HG03432 (cell line): ENCODE data around the gene GPAT2.
A peak's percentile ranks its signal among the peaks of the same experiment; 100 is the strongest.
"Not testable (repeated sequence)": the region's sequence is repeated elsewhere in the genome, so short reads cannot be mapped to it uniquely, and the experiment has no call there.

Experiments
- ATAC-seq: cut with Tn5 transposase; IDR thresholded peaks from one replicate; pipeline ENCODE4 v1.9.1; 2021; ENCODE audit warnings: mild to moderate bottlenecking, moderate library complexity; ENCODE audit not compliant: unreplicated experiment

GPAT2 gene

DNA sequence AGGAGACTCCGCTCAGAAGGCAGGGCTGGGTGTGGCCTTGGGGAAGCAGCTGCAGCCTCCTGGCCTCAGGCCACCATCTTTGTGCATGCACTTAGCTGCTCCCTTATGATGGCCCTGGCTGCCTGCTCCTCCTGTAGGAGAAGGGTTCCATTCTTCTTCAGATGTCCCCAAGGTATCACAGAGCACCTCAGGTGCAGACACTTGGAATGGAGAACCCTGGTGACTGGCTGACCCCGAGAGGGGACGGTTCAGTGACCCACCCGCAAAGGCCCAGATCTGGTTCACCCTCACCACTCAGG, 9.6 kb downstream of the GPAT2 start:
- no peak for ATAC-seq

DNA sequence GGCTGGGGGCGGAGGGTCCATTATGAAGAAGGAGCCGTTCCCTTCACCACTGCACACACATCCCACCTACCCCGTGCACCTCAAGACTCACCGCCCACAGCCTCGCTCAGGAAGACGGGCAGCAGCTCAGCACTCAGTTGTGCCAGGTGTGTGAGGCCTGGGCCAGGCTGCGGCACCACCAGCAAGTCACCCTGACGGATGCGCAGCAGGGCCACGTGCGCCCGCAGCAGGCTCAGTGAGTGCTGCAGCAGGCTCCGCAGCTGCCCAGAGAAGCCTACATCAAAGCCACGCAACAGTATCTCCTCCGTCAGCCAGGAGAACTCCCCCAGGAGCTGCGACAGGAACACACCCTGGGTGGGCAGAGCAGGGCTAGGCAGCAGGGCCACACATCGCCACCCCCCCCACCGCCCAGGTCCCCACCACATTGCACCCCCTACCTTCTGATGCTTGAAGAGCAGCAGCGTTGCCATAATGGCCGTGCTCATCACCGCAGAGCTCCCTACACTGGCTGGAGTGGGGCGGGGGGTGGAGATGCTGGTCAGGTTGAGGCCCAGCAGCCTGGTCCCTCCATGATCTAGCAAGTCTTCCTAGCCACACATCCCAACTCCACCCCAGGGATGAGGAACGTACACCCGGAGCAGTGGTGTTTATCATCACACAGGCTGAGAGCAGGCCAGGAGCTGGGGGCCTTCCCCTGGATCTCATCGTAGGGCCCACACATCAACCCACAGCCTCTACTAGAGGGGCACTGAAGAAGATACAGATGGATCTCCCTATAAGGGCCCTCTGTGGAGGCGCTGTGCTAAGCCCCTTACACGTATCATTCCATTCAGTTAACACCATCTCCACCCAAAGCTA, 10.2 kb downstream of the GPAT2 start:
- ATAC-seq, result no peak

DNA sequence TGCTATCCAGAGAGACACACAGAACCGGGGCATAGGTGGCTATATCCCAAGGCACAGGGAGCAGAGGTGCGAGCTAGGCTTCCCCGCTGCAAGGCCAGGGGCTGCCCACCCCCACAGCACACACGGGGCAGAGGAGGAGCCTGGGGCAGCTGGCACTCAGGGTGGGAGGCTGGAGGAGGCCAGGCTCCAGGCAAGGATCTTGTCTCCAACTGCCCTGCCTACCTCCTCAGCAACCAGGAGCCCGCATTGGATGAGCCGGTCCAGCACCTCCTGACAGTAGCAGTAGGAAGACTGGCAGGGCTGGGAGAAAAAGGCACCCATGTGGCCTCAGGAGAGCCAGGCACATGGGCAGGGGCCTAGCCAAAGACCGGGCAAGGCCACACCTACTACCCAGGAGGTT, 11.0 kb downstream of the GPAT2 start:
- ATAC-seq, result not testable (repeated sequence)

DNA sequence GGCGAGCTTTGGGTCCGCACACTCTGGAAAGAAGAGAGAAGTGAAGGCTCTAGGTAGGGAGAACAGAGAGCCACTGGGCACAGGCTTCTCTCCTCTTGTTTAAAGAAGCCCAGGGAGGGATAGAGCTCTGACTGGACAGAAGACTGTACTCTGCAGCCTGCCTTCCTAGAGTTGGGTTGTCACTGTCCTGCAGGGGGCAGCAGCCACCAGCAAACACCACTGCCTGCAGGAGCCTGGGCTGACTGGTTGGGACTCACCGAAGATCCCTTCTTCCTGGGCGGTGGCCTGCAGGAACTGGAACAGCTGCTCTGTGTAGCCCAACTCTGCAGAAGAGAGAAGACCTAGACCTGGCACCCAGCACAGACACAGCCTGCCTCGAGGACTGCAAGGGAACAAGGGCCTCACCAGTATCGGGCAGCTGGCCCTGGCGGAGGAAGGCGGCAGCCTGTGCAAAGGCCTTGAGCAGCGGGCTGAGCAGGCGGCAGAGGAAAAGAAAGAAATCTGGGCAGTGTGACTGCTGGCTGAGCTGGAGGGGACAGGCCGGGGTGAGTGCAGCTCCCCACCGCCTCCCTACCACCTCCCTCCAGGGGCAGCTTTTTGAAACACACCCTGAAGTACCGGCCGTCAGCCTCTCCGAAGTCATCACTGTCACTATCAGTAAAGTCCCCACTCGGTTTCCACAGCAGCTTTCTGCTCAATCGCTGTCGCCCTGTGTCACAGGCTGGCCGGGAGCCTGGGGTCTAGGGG, 11.8 kb downstream of the GPAT2 start:
- ATAC-seq, result peak; percentile 72

DNA sequence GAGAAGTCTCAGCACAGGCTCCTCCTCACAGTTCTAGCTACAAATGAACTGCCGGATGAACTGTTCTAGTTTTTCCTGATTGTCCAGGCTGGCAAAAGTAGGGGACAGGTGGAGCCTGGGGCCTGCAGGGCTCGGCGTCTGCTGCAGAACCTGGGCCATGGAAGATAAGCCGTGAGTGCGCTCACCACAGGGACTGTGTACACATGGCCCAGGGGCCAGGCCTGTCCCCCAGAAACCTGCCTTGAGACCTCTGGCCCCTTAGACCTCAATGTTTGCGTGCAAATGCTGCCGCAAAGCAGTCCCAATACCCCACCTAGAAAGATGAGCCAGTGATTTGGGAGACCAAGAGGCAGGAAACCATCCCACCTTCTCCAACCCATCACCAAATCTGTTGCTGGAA, 12.6 kb downstream of the GPAT2 start:
- not testable (repeated sequence) for ATAC-seq

DNA sequence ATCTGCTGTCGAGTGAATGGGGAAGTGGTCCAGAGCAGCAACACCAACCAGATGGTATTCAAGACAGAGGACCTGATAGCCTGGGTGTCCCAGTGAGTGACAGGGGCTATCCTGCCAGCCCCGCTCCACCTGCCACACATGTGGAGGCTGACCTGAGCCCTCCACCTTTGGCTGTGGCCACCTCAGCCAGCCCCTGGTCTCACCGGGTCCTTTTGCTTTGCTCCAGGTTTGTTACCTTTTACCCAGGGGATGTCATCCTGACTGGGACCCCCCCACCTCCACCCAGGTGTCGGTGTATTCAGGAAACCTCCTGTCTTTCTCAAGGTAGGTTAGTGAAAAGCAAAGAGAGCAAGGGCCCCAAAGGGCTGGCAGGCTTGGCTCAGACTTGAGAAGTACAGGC, 13.6 kb downstream of the GPAT2 start:
- not testable (repeated sequence) for ATAC-seq

DNA sequence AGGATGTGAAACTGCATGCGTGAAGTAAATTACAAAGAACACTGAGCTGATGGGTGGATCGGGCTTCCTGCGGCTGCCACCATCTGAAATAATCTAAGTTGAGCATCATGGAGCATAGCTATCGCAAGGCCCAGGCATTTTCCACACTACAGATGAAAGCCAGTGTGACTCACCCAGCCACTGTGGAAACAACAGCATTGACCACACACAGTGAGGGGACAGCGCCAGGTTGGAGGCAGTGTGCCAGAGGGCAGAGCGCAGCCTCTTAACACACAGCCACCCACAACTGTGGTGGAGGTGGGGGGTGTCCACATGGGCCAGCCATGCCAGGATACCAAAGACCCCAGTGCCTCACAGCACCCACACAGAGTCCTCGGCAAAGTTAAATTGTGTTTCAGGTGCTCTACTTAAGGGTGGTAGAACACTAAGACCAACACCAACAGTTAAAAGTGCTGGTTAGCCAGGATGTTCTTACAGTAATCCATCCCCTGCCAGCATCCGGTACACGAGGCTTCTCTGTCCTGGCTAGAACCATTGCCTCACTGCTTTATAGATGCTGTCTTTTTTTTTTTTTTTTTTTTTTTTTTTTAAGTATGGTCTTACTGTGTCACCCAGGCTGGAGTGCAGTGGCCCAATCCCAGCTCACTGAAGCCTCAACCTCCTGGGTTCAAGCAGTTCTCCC, 14.7 kb downstream of the GPAT2 start:
- not testable (repeated sequence) for ATAC-seq

DNA sequence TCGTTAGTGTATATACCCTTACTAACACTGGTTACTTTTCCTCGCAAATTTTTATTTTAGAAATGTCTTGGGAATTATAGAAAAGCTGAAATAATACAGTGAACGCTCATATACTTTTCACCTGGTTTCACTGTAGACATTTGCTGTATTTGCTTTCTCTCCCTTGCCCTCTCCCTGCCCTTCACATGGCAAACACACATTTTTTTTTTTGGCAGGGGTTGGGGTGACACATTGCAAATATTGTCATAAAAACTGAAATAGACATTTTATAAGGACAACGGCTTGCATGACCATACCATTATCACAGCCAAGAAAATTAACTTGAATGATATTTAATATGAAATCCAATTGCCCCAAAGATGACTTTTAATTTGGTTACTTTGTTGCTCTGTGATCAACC, 18.4 kb downstream of the GPAT2 start:
- not testable (repeated sequence) for ATAC-seq

DNA sequence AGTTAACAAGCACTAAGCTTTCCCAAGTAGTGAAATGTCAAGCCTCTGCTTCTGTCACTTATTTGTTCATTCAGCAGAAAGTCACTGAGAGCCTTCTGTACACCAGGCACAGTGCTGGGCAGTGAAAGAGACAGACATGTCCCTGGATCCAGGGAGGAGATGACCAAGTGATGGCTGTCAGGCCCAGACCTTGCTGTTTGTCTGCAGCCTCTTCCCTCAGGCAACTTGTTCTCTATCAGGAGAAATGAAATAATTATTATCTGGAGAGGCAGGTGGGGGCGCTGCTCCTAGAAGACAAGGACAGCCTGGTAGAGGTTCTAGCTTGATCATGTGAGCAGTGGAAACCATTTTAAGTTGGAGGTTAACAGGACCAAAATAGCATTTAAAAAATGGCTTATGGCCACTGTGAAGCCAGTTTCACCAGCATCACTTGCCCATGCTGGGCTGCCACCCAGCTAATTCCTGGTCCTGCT, 21.9 kb downstream of the GPAT2 start:
- not testable (repeated sequence) for ATAC-seq

DNA sequence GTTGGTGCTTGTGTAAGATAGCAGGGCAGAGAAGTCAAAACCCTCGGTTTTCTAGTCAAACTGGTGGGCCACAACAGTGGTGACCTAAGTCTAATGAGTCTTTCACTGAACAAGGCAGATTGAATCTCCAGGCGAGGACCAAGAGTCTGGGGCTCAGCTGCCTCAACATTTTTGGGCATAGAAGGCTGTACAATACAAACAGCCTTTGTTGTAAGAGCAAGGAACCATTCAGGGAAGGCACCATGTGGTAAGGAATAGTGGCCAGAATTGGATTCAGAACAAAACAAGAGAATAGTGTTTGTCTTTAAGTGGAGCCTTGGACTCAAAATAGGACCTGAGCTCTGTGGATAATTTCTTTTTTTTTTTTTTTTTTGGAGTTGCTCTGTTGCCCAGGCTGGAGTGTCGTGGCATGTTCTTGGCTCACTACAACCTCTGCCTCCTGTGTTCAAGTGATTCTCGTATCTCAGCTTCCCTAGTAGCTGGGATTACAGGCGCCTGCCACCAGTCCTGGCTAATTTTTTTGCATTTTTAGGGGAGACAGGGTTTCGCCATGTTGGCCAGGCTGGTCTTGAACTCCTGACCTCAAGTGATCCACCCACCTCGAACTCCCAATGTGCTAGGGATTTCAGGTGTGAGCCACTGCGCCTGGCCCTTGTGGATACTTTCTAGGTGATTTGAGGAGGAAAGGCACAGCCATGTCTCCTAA, 22.5 kb downstream of the GPAT2 start:
- ATAC-seq, result not testable (repeated sequence)

DNA sequence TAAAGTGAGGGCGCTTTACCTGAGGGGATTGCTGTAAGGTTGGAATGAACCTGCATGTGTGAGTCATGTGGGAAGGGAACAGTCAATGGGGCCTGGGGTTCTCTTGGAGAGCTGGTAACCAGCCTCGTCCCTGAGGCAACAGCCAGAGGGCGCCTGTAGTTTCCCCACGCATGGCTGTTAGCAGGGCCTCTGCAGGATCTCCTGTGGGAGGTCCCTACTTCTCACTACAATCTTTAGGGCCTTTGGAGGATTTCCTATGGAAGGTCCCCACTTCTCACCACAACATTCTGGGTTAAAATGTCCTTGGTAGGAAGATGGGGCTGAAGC, 23.6 kb downstream of the GPAT2 start:
- ATAC-seq, result peak; percentile 23

DNA sequence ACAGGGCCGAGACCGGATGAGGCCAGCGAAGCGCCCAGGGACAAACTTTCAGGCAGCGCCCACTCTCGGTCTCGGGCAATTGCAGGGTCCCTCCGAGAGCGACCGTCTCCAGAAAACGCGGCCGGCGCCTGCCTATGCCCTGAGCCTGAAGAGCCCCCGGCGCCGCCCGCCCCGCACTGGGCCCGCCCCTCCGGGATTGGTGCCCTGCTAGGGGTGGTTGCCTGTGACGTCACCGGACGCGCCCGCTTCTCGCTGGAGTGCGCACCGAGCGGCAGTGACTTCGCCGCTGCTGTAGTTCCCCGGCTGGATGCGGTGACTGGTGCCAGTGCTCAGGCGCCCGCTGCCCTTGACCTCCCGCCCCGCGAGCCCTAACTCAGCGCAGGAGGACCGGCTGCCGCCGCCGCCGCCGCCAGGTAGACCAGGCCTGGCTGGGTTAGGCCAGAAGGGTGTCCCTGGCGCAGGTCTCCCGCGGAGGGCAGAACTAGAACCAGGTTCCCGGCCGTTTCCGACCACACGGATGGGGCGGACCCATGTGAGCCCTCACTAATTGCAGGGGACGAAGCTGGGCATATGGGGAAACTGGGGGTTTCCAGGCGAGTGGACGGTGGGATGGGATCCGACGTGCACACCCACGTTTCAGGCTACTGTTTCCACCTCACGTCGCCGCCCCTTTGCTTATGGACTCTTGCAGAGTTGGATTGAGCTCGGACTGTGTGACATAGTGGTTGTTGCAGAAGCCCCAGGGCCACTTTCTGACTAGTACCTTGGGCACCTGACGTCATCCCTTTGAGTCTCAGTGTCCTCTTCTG, 24.2 kb downstream of the GPAT2 start:
- ATAC-seq, result peak; percentile 100

DNA sequence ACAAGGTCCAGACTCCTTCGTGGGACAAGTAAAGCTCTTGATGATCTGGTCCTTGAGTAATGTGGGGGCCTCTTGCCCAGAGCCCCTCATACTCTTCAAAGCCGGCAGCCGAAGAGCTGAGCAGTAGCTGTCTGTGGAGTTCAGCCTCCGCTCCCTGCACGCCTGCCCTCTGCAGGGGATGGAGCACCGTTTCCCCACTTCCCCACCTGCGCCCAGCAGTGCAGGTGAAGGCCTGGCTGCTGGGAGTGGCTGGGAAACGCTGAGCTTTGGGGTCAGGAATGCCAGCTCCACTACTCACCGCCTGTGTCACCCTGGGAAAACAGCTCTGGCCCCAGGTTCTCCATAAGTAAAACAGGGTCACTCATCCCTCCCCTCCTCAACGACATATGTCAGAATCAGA, 24.9 kb downstream of the GPAT2 start:
- ATAC-seq, result not testable (repeated sequence)

DNA sequence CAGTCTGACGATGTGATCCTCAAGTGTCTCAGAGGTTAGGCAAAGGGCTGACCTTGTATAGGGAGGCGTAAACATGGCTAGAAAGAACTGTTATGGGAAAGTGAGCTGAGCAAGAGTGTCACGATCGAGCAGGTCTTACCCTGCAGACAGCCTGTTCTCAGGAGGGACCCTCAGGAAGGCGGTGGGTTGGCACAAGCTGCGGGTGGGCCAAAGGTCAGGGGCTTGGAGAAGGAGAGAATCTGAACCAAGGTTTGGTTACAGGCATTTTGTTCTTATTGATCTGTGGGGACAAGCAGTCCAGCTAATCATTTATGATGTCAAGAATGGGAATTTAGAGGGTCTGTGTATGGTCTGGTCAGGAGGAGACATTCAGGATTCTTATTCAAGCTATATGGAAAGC, 26.7 kb downstream of the GPAT2 start:
- ATAC-seq, result not testable (repeated sequence)

DNA sequence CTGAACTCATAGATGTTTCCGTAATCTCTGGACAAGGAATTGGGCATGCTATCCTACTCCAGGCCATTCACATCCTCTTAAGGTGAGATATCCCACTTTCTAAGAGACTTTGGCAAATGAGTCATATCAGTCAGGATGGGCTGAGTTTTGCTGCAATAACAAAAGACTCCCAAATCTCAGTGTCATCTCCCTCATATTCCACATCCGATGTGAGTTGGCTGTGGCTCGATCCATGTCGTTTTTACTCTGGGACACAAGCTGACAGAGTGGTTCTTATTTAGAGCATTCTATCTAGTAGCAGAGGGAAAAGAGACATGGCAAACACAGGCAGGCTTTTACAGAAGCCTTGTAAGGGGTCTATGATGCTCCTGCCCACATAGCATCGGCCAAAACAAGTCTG, 28.5 kb downstream of the GPAT2 start:
- ATAC-seq, result not testable (repeated sequence)

DNA sequence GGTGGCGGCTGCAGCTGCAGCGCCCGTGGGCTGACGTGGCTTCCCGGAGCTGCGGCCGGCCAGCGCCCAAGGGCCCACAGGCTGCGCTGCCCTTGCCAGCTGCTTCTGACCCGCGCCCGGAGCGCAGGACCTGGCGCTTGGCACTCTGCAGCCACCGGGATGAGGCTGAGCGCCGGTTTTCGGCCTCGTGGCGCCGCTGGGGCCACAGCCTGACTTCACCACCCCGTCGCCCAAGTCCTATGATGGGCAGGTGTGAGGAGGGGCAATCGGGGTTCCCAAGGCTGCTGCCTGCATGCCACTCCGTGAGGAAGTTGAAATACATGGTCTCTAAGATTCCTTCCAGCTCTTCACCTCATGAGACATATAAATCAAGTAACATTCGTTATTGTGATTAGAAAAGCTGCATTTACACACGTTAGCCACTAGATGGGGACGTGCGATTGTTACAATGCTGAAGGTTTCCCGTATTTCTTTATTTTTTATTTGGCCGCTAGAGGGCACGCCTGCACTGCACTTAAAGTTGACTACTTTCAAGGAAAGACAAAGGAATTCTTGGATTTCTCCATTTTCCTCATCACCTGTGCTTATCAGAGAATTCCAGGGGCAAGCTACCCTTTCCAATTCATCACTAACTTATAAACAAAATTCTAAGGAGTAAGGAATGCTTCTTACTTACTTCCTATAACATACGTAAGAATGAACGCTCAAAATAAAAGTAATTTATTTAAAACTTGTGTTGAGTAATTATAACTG, 42.0 kb downstream of the GPAT2 start:
- ATAC-seq, result peak; percentile 56

DNA sequence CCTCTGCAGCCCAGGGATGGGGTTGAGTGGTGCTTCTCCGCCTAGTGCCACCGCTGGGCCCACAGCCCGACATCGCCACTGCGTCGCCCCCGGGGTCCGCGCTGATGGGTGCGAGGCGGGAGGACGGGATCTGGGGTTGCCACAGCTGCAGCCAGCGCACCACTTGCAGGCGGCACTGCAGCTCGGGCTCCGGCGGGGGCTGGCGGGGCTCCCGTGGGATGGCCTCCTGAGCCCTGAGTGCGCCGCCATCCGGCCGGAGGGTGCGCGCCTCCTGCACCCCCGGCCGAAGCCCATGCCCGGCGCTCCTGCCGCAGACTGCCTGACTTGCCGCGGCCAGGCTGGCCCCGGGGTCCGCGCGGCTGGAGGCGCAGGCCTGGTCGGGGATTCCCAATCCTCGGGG, 42.6 kb downstream of the GPAT2 start:
- ATAC-seq, result peak; percentile 62

DNA sequence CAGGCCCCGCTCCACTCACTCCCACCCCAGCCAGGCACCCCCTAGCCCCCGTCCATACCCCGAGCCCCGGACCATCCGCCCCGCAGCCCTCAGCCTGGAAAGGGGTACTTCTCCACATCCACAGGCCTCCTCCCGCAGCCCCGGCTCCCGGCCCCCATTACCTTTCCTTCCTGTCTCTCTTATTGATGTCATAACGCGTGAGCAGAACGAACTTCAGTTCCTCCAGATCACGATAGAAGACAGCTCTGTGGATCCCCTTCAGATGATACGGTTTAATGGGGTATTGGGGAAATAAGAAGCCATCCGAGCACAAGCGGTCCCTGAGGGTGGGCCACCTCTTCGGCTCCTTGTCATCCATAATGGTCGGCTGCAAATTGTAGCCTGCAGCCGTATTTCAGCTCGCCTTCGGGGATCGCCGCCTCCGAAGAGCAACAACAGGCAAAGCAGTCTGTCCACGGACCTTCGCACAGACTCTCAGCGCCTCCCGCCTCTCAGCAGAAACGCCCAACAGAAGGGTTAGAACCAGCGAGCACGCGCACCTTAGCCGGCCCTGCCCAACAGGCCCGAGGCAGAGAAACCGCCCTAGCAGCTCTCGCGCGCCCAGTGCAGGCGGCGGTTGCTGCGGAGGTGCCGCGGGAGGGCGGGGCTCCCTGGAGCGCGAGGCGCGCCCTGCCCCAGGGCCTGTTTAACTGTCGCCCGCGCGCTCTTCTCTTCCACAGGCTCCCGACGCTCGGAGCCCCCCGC, 43.2 kb downstream of the GPAT2 start, which contains the start of gene ANKRD36C:
Gene ANKRD36C (minus strand): TSS at position 474 of the 744 bp plus-strand sequence. CDS start 116 bp downstream, at position 358.
- peak; percentile 93 for ATAC-seq

DNA sequence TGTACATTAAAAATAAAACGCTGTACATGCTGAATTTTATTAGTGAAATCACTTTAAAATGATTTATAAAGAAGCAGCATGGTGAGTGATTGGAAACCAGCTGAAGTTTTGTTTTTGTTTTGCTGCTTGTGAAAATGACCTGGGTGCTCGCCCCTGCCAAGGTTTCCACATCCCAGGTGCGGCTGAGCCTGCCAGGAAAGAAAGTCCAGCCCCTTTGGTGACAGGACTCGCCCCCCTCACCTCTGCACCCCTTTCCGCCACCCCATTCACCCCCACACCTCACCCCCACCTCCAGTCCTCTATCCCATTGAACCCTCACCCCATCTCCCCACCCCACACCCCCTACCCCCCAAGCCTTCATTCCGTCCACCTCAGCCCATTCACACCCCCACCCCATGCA, 43.8 kb downstream of the GPAT2 start:
- not testable (repeated sequence) for ATAC-seq
